Esophagus muscularis mucosa (tissue), 4 donors: ENCODE results near the gene FANCC. TPM values are rescaled to one million over a fixed set of nuclear protein-coding genes. Genes with fewer than 3 reads are reported as not detected.

Experiments used
- DNase-seq: peaks from one replicate; pipeline ENCODE4 v3.0.0-alpha.2; 2017; ENCODE audit errors: extremely low spot score
- H3K27ac ChIP-seq, 4 donors: fragments of 200-600 bp; sonication (generic); replicated peaks in 1 of 4; 1 replicate in 3 of 4; 2 replicates in 1 of 4; pipeline ENCODE4 v1.5.1; 2016 to 2019; ENCODE audit warnings: mild to moderate bottlenecking in 1 of 4
- H3K27me3 ChIP-seq, 4 donors: fragments of 200-600 bp; sonication (generic); one replicate each; pipeline versions ENCODE4 v1.5.1 to v1.6.0; 2016 to 2019
- H3K36me3 ChIP-seq, 4 donors: fragments of 200-600 bp; sonication (generic); one replicate each; pipeline ENCODE4 v1.5.1; 2016 to 2019
- H3K4me1 ChIP-seq, 4 donors: fragments of 200-600 bp; sonication (generic); one replicate each; pipeline ENCODE4 v1.5.1; 2016 to 2019
- H3K4me3 ChIP-seq, 4 donors: fragments of 200-600 bp; sonication (generic); 1 replicate in 2 of 4; 2 replicates in 2 of 4; pipeline ENCODE4 v1.5.1; 2016 to 2019; ENCODE audit warnings: mild to moderate bottlenecking in 4 of 4, moderate library complexity in 1 of 4
- H3K9me3 ChIP-seq, 4 donors: fragments of 200-600 bp; sonication (generic); 1 replicate in 3 of 4; 2 replicates in 1 of 4; pipeline ENCODE4 v1.5.1; 2016 to 2019
- CTCF ChIP-seq, 3 experiments: fragments of 200-600 bp in 2 of 3; fragments of 450-650 bp in 1 of 3; sonication (generic) in 2 of 3; IDR thresholded peaks; one replicate each; pipeline ENCODE4 v1.5.1; 2017 to 2019; ENCODE audit warnings: antibody characterized with exemption in 3 of 3, mild to moderate bottlenecking in 2 of 3, moderate library complexity in 1 of 3
- EP300 ChIP-seq: sonication (generic); formaldehyde crosslinking; IDR thresholded peaks from one replicate; pipeline ENCODE4 v1.6.1; 2017; ENCODE audit warnings: antibody characterized with exemption
- POLR2A ChIP-seq: fragments of 450-650 bp; IDR thresholded peaks from one replicate; pipeline ENCODE4 v1.6.1; 2017; ENCODE audit warnings: antibody characterized with exemption, moderate library complexity, mild to moderate bottlenecking, low read depth
- POLR2AphosphoS5 ChIP-seq, 2 donors: sonication (generic); formaldehyde crosslinking; IDR thresholded peaks; one replicate each; pipeline ENCODE4 v1.6.1; 2017; ENCODE audit warnings: antibody characterized with exemption in 2 of 2
- WGBS: methylation state at CpG from one replicate; pipeline ENCODE4 v1.1.5; 2018; 5-methylcytosine and 5-hydroxymethylcytosine counted together
- intact Hi-C: fragments of 100-400 bp; cut with DNase I; formaldehyde crosslinking; loops from one replicate; pipeline ENCODE4 v1.15.1; 2023
- total RNA-seq, 4 donors: library from RNA; depleted of rRNA; stranded (reverse); fragments of >200 nt; gene quantifications; one replicate each; pipeline versions ENCODE4 v1.1.0 to v1.2.1, GENCODE V29; 2016

The FANCC gene
- total RNA-seq, 4 donors from 2014 or later = 5.3 to 9.5 (median 6.8) TPM

DNA sequence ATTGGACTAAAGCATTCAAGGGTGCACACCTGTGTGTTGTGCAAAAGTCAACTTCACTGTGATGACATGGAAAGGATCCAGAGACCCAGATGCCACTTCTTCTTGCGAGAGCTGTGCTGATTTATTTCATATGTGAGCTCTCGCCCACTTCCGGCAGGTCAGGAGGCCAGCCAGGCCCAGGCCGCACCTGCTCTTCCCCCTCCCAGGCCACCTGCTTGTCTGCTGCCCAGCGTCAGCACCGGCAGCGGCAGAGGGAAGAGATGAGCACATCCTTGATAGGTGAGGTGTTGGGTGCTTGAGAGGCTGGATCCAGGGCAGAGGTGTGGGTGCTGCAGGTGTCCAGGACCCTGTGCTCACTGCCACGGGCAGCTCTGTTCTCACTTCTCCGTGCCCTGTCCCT is 242.9 kb downstream of the FANCC start:
- TF ChIP-seq POLR2A = no peak
- TF ChIP-seq POLR2AphosphoS5 (IDR thresholded peaks at IDR 0.05) = peak in 1 of 2 donors; percentile 16
- WGBS = 53% methylated on average over 8 of the region's 9 CpGs
- Histone ChIP-seq H3K4me3 (peak overlapping the region in 1 of 4 donors; percentile 1), H3K4me1 (peaks cover 89 to 100% (median 99%) of the 10 kb centered on the region in 4 donors), H3K27ac (peak overlapping the region; percentile 86 to 95 (median 86)), H3K36me3 (peaks cover 0 to 28% (median 16%) of the 10 kb centered on the region in 4 donors), H3K9me3 (no peaks in the 10 kb centered on the region), H3K27me3 (no peaks in the 10 kb centered on the region)
- no peak for DNase-seq
- intact Hi-C loops = no loop called here

GRCh38 chr9:95073918-95074317 is 243.6 kb downstream of the FANCC start:
- Histone ChIP-seq H3K36me3 (peaks cover 0 to 29% (median 17%) of the 10 kb centered on the region in 4 donors), H3K27me3 (no peaks in the 10 kb centered on the region), H3K4me1 (peaks cover 89 to 100% (median 99%) of the 10 kb centered on the region in 4 donors), H3K4me3 (no peak overlapping the region), H3K9me3 (no peaks in the 10 kb centered on the region), H3K27ac (peak overlapping the region; percentile 61 to 95 (median 86))
- no peak for DNase-seq
- peak in 1 of 2 donors; percentile 13 for TF ChIP-seq POLR2AphosphoS5 (IDR thresholded peaks at IDR 0.05)
- no peak for TF ChIP-seq EP300
- intact Hi-C loops = no loop called here
- WGBS = 64% methylated on average over 5 of the region's 5 CpGs

DNA sequence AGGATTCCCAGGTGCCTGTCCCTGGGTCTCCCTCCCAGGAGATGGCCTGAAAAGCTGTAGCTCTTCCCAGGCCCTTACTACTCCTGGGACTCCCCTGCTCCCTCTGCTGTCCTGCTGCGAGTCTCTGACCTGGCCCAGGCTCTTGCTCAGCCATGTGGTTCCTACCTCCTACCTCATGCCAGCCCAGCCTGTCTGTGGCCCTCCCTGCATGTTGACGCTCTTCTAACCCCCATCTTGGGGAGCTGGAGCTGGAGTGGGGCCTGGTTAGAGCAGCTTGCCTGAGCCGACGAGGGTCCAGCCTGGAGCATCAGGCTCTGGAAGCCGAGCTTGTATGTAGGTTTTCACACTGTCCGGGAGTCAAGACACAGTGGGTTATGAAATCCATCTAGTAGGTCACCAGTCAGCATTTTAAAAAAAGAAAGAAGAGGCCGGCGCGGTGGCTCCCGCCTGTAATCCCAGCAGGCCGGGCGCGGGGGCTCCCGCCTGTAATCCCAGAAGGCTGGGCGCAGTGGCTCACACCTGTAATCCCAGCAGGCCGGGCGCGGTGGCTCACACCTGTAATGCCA is 244.4 kb downstream of the FANCC start:
- 79% methylated on average over 18 of the region's 18 CpGs for whole genome bisulfite sequencing
- no peaks in the 10 kb centered on the region for H3K9me3 ChIP-seq
- H3K4me3 ChIP-seq = no peak overlapping the region
- no peak for TF ChIP-seq POLR2AphosphoS5 (IDR thresholded peaks at IDR 0.05)
- TF ChIP-seq EP300 = no peak
- TF ChIP-seq POLR2A = no peak
- peak in 2 of 3 experiments; percentile 25 to 43 for TF ChIP-seq CTCF (IDR thresholded peaks at IDR 0.05)
- peaks cover 87 to 100% (median 99%) of the 10 kb centered on the region in 4 donors for H3K4me1 ChIP-seq
- peaks cover 0 to 32% (median 21%) of the 10 kb centered on the region in 4 donors for H3K36me3 ChIP-seq
- no peaks in the 10 kb centered on the region for H3K27me3 ChIP-seq
- DNase-seq = no peak
- H3K27ac ChIP-seq = peak overlapping the region; percentile 61 to 95 (median 86)
- intact Hi-C loops = no loop called here

DNA sequence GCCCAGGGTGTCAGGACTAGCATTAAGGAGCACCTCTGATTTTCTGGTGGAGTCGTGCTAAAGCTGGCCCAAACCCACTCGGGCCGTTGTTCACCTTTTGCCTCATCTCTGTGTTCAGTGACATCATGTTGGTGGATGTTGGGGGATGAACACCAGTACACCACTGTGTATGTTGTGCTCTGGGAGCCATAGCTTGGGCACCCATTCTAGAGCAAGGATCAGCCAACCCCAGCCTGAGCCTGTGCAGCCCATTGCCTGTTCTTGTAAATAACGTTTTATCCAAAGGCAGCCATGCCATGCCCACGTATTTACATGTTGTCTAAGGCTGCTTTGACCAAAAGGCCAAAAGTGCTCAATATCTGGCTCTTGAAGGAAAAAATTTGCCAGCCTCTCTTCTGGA is 245.6 kb downstream of the FANCC start:
- TF ChIP-seq POLR2AphosphoS5 (IDR thresholded peaks at IDR 0.05) (peak in 1 of 2 donors; percentile 30), EP300 (no peak)
- intact Hi-C loops = no loop called here
- 80% methylated on average over 2 of the region's 5 CpGs for WGBS
- H3K27ac ChIP-seq = peak overlapping the region; percentile 61 to 95 (median 86)
- no peak for DNase-seq
- H3K4me3 ChIP-seq = no peak overlapping the region
- no peaks in the 10 kb centered on the region for H3K27me3 ChIP-seq
- H3K4me1 ChIP-seq = peaks cover 87 to 100% (median 99%) of the 10 kb centered on the region in 4 donors
- no peaks in the 10 kb centered on the region for H3K9me3 ChIP-seq
- H3K36me3 ChIP-seq = peaks cover 0 to 38% (median 26%) of the 10 kb centered on the region in 4 donors

- TF ChIP-seq CTCF (IDR thresholded peaks at IDR 0.05) (no peak), POLR2AphosphoS5 (IDR thresholded peaks at IDR 0.05) (no peak), EP300 (no peak), POLR2A (no peak)
- no peak for DNase-seq
- Histone ChIP-seq H3K27ac (peak overlapping the region; percentile 61 to 95 (median 86)), H3K4me3 (no peak overlapping the region), H3K27me3 (no peaks in the 10 kb centered on the region), H3K9me3 (no peaks in the 10 kb centered on the region), H3K36me3 (peaks cover 0 to 43% (median 29%) of the 10 kb centered on the region in 4 donors), H3K4me1 (peaks cover 87 to 100% (median 99%) of the 10 kb centered on the region in 4 donors)
- WGBS = 67% methylated on average over 5 of the region's 5 CpGs
- intact Hi-C loops = no loop called here
Measured at GRCh38 chr9:95071450-95071849, 246.1 kb downstream of the FANCC start.

DNA sequence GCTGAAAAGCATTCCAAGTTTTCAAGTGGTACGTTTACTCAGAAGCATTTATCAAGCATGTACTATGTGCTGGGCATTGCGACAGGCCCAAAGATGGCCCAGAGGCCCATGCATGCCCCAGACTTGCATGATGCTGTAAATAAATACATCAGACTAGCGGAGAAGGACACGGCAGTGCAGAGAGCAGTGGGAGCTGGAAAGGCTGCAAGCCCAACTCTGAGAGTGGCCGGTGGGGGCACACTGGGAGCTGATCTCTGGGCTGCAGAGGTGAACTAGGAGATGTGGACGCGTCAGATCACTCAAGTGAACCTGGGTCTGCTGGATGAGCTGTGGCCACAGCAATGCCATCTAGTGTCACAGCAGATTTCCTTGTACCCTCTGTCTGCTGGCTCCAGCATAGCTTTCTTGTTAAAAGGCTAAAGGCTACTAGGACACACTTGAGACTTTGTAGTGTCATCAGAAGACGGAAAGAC is 246.9 kb downstream of the FANCC start:
- Histone ChIP-seq H3K4me3 (no peak overlapping the region), H3K9me3 (no peaks in the 10 kb centered on the region), H3K27ac (peak overlapping the region; percentile 54 to 95 (median 86)), H3K27me3 (no peaks in the 10 kb centered on the region), H3K4me1 (peaks cover 87 to 100% (median 99%) of the 10 kb centered on the region in 4 donors), H3K36me3 (peaks cover 0 to 48% (median 24%) of the 10 kb centered on the region in 4 donors)
- no peak for DNase-seq
- intact Hi-C loops = no loop called here
- WGBS = 53% methylated on average over 8 of the region's 8 CpGs
- no peak for TF ChIP-seq CTCF (IDR thresholded peaks at IDR 0.05)
